GM18873 (cell line): ENCODE results near the gene WSB2.
"Not testable (repeated sequence)": the region's sequence is repeated elsewhere in the genome, so short reads cannot be mapped to it uniquely, and the experiment has no call there.

Experiments
- ATAC-seq: cut with Tn5 transposase; IDR thresholded peaks from one replicate; pipeline ENCODE4 v1.9.1; 2021; ENCODE audit warnings: mild to moderate bottlenecking, moderate library complexity, moderate number of reproducible peaks; ENCODE audit not compliant: unreplicated experiment, low FRiP score

Gene WSB2

DNA sequence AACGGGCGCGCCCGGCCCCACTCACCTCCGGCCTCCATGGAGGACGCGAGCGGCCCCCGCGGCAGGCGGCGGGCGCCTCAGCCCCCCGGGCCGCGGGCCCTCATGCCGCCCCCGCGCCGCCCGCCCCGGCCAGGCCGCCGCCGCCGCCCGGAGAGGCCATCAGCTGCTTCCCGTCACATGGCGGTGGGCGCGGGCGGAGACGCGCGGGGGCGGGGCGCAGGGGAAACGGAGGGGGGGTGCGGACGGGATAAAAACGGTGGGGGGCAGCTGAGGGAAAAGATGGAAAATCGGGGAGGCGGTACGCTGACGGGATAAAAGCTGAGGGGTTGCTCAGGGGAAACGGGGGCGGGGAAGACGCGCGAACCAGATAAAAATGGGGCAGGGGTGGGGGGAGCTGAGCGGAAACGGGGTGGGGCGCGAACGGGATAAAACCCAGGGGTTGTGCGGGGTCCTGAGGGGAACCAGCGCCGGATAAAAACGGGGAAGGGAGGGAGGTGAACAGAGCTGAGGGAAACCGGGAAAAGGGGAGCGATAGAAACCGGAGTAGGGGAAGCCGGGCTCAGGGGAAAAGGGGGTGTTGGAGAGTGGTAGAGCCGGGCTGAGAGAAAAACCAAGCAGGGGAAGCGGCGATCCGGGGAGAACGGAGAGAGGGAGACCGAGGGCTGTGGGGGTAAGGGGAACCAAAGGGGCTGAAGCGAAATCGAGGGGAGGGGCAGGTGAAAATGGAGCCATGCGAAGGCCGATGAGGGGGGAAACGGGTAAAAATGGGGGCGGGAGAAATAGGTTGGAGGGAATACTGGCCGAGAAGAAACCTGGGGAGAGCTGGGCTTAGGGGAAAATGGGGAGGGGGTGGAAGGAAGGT, at the start of gene WSB2:
Gene WSB2 (minus strand): TSS at position 169 of the 862 bp plus-strand sequence. CDS start 131 bp downstream, at position 38.
- no peak for ATAC-seq

DNA sequence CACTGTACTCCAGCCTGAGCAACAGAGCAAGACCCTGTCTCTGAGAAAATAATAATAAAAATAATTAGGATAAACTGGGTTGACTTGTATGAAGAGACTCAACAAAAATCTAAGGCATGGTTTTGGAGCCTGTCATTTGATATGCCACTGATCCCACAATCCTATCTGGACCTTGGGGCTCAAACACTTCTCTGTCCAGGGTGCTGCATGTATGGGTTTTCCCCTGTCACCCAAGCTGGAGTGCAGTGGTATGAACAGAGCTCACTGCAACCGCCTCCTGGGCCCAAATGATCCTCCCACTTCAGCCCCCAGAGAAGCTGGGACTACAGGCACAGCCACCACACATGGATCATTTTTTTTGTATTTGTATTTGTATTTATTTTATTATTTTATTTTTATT, 48.1 kb upstream of the WSB2 start:
- ATAC-seq = no peak

DNA sequence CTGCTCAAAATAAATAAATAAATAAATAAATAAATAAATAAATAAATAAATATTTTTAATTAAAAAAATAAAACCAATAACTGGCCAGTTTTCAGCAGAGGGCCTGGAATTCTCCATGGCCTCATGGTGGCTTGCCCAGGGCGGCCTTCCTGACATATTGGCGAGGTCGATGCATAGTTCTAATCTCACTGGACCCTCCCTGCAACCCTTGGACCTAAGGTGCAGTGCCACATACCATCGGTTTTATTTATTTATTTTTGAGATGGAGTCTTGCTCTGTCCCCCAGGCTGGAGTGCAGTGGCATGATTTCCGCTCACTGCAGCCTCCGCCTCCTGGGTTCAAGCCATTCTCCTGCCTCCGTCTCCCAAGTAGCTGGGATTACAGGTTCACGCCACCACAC, 46.7 kb upstream of the WSB2 start:
- no peak for ATAC-seq

DNA sequence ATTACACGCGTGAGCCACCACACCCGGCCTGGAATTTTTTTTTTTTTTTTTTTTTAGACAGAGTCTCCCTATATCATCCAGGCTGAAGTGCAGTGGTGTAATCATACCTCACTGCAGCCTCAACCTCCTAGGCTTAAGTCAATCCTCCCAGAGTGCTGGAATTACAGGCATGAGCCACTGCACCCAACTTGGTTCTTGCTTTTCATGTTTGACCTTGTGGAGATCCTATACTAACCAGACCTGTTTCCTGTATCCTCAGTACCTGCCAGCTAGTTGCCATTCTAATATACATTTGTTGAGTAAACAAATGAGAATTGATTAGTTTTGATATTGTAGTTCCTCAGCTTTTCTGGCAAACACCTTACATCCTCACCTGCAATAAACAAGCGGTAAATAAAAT, 46.0 kb upstream of the WSB2 start:
- no peak for ATAC-seq

DNA sequence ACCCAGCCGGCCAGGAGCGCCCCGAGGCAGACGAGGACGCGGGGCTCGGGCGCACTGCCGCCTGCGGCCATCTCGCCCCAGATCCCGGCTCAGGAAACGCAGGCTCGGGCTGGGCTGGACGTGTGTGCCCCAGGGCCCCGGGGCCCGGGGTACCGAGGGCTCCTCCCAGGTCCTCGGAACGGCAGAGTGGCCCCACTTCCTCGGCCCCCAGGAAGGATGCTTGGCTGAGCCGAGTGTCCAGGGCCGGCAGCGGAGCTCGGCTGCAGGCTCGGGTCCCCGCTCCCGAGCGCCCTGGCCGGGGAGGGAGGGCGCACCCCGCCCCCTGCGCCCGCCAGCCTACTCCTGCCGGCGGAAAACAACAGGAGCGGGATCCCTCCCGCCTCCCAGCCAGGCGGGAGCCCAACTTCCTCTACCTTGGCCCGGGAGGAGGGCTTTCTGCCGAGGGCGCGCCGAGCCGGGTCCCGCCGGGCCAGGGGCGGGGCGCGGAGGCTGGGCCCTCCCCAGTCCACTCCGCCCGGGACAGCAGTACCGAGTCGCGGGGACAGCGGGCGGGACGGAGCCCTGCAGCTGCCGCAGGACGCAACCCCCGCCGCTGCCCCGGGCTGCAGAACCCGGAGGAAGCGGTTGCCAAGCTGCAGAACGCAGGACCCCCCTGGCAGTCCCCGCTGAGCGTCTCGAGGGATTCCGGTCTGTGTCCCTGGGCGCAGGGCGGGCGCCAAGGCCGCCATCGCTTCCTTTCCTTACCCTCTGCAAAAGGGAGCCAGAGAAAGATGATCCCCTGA, 42.8 kb upstream of the WSB2 start, which contains the start of gene VSIG10:
Gene VSIG10 (minus strand): TSS at position 411 of the 782 bp plus-strand sequence. CDS start 340 bp downstream, at position 71.
- no peak for ATAC-seq

DNA sequence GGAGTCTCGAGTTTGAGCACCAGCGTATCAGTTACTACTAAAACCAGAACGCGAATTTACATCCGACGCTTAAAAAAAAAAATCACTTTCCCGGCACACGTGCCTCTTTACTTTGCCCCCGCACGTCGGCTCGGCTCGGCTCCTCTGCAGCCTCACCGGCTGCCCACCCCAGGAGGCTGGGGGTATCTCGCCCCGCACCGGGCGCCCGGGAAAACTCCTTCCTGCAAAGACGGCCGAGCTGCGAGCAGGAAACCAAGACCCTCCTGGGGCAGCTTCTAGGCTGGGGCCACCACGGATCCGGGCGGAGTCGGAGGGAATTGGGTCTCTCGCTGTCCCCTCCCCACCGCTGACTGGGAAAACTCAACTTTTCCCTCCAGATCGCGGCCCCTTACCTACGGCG, 42.2 kb upstream of the WSB2 start:
- ATAC-seq = no peak

DNA sequence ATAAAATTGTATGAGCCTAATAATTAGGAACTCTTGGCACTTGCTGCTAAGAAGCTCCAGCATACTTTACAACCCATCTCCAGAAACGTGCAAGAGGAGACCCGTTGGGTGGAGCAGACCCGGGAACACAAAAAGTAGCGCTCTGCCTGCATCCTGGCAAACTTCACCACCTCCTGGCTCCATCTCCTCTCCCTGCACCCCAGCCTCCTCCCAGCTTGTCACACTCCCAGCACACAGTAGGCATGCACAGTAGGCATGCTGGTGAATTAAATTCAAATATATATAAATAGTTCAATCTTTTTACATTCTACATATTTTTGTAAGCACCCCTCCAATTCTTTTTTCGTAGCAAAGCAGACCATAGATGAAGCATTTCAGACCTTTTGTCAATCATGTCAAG, 41.6 kb upstream of the WSB2 start:
- ATAC-seq = no peak

DNA sequence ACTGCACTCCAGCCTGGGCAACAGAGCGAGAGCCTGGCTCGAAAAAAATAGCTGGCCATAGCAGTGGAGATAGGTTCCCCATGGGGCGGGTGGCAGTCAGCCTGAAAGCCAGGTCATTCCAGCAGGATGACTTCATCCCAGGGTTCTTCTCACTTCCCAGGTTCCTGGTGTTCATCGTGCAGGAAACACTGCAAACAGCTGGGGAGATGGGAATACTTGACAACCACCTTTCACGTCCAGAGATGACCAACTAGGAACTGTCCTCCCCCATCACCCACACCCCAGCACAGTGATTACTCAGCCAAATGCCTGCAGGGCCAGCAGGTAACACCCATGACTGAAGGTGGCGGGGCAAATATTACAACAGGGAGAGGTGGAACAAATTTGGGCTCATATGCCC, 41.1 kb upstream of the WSB2 start:
- no peak for ATAC-seq

DNA sequence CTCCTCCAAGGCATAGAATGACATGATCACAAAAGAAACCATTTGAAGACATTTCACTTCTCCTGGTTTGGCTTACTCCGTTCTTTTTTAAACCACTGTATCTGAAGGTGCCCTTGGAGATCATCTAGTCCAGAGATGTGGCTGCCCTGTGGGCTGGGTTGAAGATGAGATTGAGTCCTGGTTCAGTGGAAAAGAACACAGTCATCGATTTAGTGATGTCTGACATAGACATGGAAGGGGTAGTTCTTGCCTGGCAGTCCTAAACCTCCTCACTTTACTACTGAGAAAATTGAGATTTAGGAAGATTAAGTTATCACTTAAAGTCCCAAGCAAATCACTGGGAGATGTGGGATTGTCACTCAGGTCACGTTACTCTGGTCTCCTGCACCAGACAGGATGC, 40.1 kb upstream of the WSB2 start:
- no peak for ATAC-seq

DNA sequence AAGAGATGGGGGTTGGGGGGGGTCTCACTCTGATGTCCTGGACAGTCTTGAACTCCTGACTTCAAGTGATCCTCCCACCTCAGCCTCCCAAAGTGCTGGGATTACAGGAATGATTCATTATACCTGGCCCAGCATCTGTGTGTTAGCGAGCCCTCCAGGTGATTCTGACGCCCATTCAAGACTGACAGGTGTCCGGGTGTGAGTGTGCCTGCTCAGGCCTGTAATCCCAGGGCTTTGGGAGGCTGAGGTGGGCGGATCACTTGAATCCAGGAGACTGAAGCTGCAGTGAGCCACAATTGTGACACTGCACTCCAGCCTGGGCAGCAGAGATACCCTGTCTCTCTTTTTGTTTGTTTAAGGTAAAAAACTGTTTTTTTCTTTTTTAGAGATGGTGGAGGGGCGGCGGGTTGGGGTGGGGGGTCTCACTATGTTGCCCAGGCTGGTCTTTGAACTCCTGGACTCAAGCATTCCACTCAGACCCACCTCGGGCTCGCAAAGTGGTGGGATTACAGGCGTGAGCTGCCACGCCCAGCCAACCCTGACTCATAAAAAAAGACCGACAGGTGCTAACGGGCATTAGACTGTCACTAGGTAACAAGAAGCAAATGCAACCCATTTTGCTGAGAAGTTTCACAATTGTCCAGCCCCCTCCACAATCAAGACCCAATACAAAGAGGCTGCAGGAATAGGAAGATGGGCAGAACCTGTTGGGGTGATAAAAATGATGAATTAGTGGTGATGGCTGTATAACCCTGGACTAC, 38.1 kb upstream of the WSB2 start:
- no peak for ATAC-seq

DNA sequence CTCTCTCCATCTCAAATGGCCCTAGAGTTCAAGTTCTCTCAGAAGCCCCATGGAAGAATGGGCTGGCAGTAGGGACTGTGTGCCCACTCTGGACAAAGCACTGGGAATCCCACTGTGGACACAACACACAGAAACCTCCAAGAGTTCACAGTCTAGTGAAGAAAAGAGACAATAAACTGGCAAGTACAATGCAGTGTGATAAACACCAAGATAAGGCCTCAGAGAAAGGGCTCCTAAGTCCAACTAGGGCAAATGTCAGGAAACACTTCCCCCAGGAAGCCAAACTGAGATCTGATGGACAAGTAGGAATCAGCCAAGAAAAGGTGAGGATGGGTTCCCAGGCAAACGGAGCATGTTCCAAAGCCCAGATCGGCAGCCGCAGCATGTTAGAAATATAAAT, 37.4 kb upstream of the WSB2 start:
- no peak for ATAC-seq

DNA sequence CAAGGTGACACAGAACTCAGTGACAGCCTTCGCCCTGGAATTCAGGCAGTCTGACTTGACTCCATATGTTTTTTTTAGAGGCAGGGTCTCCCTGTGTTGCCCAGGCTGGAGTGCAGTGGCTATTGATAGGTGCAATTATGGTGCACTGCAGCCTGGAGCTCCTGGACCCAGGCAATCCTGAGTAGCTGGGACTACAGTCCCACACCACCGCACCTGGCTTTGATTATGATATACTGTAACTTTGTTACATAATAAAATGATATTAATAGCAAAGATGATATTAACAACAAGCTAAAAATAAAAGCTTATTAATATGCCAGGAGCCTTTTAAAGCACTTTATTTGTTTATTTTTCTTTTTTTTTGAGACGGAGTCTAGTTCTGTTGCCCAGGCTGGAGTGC, 33.1 kb upstream of the WSB2 start:
- ATAC-seq = no peak

DNA sequence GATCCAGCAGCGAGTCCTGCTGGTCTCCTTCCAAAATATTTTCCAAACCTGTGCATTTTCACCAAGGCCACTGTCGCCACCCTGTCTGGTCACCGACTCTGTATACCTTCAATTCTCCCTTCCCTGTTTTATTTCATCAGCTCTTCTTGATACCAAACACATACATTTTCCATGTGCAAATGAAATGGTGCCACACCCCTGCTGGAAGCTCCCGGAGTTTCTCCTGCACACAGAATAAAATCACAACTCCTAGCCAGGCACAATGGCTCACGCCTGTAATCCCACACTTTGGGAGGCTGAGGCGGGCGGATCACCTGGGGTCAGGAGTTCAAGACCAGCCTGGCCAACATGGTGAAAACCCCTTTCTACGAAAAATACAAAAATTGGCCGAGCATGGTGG, 28.8 kb upstream of the WSB2 start:
- no peak for ATAC-seq

DNA sequence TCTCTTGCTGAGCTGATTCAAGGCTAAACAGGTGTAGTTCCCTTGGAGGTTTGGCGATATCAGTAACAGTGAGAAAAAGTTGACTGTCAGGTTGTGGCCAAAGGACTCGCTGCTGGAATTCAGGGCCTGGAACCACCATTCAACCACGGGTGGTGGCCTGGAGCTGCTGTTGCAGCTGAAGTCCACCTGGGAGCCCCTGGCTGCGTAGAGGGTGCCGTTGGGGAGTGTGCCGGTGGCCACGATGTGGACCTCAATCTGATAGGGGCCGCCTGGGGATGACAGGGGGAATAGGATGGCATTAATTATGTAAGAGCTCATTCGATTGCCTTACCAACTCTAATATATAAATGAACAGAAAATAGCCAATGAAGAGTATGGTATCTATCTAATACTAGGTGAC, 21.2 kb upstream of the WSB2 start:
- ATAC-seq = no peak

DNA sequence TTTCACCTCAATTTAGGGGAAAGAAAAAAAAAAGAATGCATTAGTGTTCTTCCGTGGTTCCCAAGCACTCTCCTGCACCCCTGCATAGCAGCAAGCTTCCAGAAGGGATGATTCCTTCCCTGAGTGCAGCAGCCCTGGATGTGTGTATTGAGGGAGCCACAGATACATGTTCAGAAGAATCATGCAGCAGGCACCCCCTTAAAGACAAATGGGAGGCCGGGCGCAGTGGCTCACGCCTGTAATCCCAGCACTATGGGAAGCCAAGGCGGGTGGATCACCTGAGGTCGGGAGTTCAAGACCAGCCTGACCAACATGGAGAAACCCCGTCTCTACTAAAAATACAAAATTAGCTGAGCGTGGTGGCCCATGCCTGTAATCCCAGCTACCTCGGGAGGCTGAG, 20.5 kb upstream of the WSB2 start:
- not testable (repeated sequence) for ATAC-seq

DNA sequence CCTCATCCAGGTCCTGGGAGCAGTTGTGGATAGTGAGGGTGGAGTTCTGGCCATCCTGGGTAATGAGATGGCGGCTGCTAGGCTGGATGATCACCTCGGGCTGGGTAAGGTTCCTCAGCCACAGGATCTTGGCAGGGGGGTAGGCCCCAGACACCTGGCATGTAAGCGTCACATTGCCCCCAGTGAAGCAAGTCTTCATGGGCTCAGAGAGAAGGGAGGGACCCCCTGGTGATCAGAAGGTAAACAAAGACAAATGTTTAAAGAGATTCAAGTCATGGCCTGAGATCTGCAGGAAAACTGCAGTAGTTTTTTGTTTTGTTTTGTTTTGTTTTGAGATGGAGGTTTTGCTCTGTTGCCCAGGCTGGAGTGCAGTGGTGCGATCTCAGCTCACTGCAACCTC, 12.8 kb upstream of the WSB2 start:
- no peak for ATAC-seq

DNA sequence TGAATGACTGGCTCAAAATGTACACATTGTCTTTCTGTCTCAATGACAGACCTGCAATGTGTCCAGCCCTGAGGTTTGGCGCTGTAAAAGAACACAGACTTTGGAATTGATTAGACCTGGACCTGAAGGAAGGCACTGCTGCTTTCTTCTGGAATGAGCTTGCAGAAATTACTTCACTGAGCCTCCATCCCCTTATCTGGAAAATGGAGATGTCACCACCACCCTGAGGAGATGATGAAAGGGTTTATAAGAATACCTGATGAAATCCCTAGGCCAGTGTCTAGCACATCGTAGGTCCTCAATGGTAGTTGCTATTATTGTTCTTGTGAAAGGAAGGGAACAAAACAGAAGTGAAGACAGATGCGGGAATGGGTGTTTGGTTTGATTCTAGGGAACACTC, 9.7 kb upstream of the WSB2 start:
- ATAC-seq = no peak

DNA sequence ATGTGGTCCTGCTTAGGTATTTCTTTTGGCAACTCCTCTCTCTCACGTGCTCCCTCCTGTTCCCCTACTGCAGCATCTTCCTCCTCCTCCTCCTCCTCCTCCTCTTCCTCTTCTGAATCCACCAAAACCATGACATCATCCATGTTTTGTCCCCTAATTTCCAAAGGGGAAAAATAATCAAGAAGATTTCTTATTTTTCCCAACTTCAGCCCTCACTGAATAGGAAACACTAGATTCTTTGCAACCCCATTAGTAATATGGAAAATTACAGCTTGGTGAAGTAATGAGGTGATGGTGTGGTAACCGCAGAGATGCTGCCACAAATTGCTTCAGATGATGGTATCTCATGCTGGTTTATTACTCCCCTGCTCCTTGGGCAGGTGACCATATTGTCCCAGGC, 7.5 kb upstream of the WSB2 start:
- no peak for ATAC-seq

DNA sequence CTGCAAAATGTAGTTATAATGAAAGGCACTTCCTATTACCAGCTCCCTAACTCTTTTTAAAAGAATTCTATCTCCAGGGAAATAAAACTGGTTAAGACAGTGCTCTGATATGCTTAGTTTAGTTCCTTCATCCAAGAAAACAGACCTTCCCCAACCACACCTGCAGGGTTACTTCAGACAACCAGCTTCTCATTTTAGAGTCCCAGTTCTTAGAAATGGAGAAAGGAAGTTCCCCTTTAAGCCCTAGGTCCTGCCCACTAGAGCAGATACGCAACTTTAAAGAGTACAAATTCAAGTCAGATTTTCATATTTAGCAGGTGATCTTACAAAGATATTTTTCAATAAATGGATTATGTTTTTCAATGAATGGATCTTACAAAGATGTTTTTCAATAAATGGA, 4.4 kb upstream of the WSB2 start:
- no peak for ATAC-seq

DNA sequence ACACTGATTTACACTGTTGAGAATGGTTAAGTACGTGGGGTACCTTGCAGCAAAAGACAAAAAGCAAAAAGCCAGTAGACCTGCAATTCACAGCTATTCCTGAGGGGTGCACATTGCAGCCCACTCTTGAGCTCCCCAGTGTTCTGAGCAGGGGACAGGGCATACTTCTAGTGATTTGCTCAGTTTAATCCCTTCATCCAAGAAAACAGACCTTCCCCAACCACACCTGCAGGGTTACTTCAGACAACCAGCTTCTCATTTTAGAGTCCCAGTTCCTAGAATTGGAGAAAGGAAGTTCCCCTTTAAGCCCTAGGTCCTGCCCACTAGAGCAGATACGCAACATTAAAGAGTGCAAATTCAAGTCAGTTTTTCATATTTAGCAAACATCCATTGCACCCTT, 3.6 kb upstream of the WSB2 start:
- ATAC-seq = no peak
